GM20431 (cell line): ENCODE data around the gene GOLGA8K.
"Not testable (repeated sequence)": the region's sequence is repeated elsewhere in the genome, so short reads cannot be mapped to it uniquely, and the experiment has no call there.

Experiments used
- in situ Hi-C: fragments of 300-500 bp; cut with MseI, MboI; formaldehyde crosslinking; loops from one replicate; pipeline ENCODE4 v1.15.0; 2020; ENCODE audit warnings: low sequenced_read_pairs; ENCODE audit not compliant: unreplicated experiment

GOLGA8K gene, protein sequence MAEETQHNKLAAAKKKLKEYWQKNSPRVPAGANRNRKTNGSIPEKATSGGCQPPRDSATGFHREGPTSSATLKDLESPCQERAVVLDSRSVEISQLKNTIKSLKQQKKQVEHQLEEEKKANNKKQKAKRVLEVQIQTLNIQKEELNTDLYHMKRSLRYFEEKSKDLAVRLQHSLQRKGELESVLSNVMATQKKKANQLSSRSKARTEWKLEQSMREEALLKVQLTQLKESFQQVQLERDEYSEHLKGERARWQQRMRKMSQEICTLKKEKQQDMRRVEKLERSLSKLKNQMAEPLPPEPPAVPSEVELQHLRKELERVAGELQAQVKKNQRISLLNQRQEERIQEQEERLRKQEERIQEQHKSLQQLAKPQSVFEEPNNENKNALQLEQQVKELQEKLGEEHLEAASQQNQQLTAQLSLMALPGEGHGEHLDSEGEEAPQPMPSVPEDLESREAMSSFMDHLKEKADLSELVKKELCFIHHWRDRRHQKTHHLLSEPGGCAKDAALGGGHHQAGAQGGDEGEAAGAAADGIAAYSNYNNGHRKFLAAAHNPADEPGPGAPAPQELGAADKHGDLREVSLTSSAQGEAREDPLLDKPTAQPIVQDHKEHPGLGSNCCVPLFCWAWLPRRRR

GRCh38 chr15:32403192-32403591 lies at the start of gene GOLGA8K:
GOLGA8K (minus strand) TSS chr15:32403292; CDS start chr15:32403194, 98 bp downstream.
- in situ Hi-C loops: not testable (repeated sequence)

- in situ Hi-C loops: not testable (repeated sequence)
Measured at GRCh38 chr15:32440445-32440977, 37.4 kb upstream of the GOLGA8K start.

- in situ Hi-C loops: not testable (repeated sequence)
Measured at GRCh38 chr15:32434102-32434963, 31.2 kb upstream of the GOLGA8K start.

- in situ Hi-C loops: not testable (repeated sequence)
Measured at GRCh38 chr15:32427635-32428034, 24.5 kb upstream of the GOLGA8K start.

DNA sequence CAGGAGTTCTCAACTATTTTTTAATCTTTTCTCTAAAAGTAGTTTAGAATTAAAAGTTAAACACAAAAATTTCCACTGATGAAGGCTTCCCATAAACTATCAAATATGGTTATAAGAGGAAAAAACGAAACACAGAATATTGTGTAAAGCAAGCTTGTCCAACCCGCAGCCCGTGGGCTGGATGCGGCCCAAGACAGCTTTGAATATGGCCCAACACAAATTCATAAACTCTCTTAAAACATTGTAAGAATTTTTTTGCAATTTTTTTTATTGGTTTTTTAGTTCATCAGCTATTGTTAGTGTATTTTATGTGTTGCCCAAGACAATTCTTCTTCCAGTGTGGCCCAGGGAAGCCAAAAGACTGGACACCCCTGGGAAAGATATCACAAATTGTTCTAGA lies 23.4 kb upstream of the GOLGA8K start:
- in situ Hi-C loops: not testable (repeated sequence)

DNA sequence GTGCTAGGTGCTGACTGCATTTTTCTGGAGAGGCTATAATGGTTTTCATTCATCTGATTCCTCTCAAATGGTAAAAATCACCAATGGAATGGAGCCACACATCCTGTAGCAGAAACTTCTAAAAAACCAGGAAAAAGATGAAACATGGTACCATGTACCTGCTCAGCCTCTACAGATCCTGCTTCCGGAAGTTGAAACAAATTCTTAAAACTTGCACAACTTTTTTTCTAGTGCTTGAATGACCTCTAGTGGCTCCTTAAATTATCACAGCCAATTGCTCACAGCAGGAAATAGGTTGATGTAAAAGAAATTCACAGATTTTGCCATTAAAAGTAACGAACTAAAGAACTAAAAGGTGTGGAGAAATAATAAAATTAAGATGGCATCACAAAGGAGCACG lies 4.8 kb upstream of the GOLGA8K start:
- in situ Hi-C loops: not testable (repeated sequence)

GRCh38 chr15:32396522-32396921 lies 6.6 kb downstream of the GOLGA8K start:
- in situ Hi-C loops: not testable (repeated sequence)

GRCh38 chr15:32394745-32395144 lies 8.3 kb downstream of the GOLGA8K start:
- in situ Hi-C loops: not testable (repeated sequence)

DNA sequence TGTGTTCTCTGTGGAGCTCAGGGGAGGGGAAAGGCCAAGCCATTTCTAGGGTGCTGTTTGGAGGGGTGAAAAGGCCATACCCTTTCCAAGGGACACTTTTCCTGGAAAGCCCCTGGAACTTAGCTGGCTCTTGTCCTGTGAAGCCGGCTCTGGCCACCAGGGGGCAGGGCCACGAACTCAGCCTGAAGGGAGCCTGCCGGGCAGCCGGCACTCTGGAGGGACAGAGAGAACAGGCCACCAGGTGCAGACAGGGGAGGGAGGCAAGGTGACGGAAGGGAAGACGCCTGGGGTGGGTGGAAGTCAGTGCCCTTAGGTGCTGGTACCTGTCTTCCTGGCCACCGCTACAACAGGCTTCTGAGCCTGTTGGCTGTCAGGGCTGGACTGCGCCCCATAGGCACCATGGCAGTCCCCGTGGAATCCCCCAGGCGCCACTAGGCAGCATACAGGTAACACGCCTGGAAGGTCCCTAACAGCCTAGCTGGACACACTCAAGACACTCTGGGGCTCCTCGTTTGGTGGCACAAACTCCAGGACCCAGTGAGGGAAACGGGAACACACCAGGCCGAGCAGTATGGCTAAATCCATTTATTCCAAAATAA lies 14.9 kb downstream of the GOLGA8K start:
- in situ Hi-C loops: not testable (repeated sequence)

GRCh38 chr15:32385823-32386495 lies 17.1 kb downstream of the GOLGA8K start:
- in situ Hi-C loops: not testable (repeated sequence)

DNA sequence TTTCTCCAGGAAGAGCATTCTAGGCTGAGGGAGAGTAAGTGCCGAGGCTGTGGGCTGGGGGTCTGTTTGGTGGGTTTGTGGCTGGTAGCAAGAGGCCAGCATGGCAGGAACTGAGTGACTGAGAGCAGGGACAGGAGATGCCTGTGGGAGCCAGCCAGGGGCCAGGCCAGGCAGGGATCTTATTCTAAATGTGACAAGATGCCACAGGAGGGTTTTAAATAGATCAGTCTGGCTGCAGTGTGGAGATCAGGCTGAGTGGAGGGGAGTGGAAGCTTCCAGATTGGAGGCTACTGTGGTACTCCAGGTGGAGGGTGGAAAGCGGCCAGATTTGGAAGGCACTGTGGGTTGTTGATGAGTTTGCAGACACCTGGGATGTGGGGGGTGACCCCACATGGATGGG lies 28.9 kb downstream of the GOLGA8K start:
- in situ Hi-C loops: not testable (repeated sequence)

GRCh38 chr15:32373707-32374106 lies 29.4 kb downstream of the GOLGA8K start:
- in situ Hi-C loops: not testable (repeated sequence)

GRCh38 chr15:32372075-32372474 lies 31.0 kb downstream of the GOLGA8K start:
- in situ Hi-C loops: not testable (repeated sequence)

DNA sequence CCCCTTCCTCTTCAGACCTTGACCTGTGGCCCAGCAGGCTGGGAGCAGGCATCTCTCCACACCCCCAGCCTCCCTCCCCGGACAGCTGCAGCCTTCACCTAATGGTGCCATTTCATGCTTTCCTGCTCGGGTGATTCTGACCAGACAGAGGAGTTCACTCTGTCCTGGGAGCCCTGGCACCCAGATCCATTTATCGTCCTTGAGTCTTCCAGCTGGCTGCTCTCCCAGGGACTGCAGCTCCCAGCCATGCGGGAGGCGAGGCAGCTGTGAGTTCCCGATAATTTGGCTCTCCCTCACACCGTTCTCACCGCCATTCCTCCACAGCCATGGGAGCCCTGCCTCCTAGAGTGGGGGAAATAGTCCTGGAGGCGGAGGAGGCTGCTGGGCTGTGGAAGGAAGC lies 32.6 kb downstream of the GOLGA8K start:
- in situ Hi-C loops: not testable (repeated sequence)

DNA sequence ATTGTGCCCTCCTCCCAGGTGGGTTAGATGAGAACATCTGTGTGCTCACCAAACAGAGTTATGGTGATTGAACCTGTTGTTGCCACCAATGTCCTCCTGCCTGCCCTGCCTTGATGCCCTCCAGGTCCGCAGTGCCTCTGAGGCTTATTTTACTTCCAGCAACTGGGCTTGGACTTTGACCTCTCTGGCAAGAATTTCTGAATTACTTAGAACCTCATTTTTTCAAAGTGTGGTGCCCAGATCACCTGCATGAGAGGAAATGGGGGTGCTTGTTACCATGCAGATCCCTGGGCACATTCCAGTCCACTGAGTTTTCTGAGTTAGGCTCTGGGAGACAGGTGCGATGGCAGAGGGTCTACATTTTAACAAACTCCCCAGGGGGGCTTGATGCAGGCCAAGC lies 33.0 kb downstream of the GOLGA8K start:
- in situ Hi-C loops: not testable (repeated sequence)

DNA sequence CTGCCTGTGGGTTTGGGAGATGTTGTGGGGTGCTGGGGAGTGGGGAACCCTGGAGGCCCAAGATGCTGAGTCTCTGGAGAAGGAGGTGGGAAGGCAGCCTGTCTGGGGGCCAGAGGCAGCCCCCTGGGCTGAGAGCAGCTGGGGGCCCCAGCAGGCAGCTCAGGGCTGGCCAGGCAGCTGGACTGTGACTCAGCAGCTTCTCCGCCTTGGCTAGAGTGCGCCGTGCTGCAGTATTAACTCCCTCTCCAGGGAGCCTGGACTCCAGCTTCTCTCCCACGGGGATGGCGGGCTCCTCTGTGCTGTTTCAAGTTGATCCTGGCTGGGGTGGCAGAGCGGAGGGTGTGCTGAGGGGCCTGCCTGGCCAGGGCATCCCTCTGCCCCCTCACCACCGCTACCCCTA lies 36.6 kb downstream of the GOLGA8K start:
- in situ Hi-C loops: not testable (repeated sequence)

DNA sequence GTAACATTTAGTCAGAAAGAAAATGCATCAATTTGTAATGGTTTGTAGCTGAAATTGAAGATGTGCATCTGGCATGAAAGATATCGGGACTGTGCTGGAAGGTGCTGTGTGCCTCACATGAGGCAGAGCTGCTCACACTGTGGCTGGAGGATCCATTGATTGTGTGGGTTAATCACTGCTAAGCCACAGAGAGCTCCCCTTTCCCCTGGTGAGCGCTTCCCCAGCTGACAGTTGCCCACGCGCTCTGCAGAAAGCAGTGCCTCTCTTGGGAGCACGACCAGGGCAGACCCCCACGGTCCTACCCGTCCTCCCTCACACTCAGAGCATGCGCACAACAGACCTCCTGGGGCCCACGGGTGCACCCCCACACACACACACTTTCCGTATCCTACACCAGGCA lies 37.1 kb downstream of the GOLGA8K start:
- in situ Hi-C loops: not testable (repeated sequence)

GRCh38 chr15:32364944-32365343 lies 38.1 kb downstream of the GOLGA8K start:
- in situ Hi-C loops: not testable (repeated sequence)

DNA sequence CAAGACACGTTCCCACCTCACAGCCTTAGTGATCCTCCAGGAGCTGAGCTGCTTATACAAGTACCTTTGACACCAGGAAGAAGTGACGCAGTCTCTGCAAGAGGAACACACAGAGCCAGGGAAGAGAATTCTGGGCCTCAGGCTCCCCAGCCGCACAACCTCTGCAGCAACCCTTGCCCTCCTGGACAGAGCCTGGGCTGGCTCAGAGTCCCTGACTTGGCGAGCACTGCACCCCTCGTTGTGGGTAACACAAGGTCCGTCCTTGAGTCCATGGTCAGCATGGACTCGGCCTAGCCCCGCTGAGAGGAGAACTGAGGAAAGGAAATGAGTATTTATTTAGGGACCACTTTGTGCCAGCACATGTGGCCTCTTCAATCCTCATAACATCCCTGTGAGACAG lies 39.6 kb downstream of the GOLGA8K start:
- in situ Hi-C loops: not testable (repeated sequence)
